ENCODE data around the gene PPIL1.

Gene PPIL1

GRCh38 chr6:36890112-36890663, 15.6 kb upstream of the PPIL1 start:
- H3K4me1 ChIP-seq (ENCODE audit: insufficient read depth, low read length, severe bottlenecking): peaks cover 20% of the 10 kb centered on the region
- TF ChIP-seq CTCF (IDR thresholded peaks at IDR 0.05; ENCODE audit: low read length) (no peak), EZH2 (IDR thresholded peaks at IDR 0.05; ENCODE audit: borderline replicate concordance, low read length) (no peak)

DNA sequence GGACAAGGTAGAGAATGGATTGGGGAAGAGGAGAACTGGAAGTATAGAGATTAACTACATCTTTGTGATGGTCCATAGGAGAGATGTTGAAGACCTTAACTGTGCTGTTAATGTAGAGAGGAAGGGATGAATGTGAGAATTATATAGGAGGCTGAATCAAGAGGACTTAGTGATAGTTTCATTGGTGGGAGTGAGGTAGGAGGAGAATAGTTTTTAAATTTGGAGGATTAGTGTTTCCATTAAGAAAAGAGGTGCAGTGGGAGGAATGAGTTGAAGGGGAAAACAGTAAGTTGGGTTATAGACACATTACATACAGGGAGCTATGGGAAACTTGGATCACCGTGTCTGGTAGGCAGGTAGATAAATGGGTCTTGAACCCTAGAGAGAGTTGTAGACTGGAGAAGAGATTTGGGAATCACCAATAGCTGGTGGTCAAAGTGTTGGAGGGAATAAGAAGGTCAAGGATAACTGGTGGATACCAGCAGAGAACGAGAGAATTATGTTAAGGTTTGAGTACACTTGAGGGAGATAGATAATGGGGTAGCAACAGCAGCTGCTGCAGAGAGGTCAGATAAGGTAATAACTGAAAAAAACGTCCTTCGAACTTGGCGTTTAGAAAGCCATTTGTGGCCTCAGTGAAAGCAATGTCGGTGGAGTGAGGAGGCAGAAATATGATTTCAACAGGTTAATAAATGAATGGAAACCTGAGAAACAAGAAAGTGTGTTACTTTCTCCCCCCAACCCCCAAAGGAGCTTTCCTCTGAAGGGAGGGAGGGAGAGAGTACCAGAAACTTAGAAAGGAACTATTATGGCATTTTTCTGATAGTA, 14.3 kb upstream of the PPIL1 start:
- no peak overlapping the region for H3K4me3 ChIP-seq (ENCODE audit: low read depth, low read length, poor library complexity, severe bottlenecking)
- no peak for TF ChIP-seq EZH2 (IDR thresholded peaks at IDR 0.05; ENCODE audit: borderline replicate concordance, low read length)
- TF ChIP-seq CTCF (IDR thresholded peaks at IDR 0.05; ENCODE audit: low read length): no peak

More at GRCh38 chr6:36890112-36890663, 15.6 kb upstream of the PPIL1 start:
- H2AFZ ChIP-seq (ENCODE audit: low read length): no peak overlapping the region
- no peaks in the 10 kb centered on the region for H3F3A ChIP-seq (ENCODE audit: insufficient read depth, low read length)
- H3K9me2 ChIP-seq (ENCODE audit: low read depth, low read length): no peaks in the 10 kb centered on the region
- H3K36me3 ChIP-seq (ENCODE audit: insufficient read depth, low read length): peaks cover 31% of the 10 kb centered on the region
- H3K27ac ChIP-seq (ENCODE audit: low read depth, low read length, poor library complexity, severe bottlenecking): no peak overlapping the region
- H4K20me1 ChIP-seq (ENCODE audit: insufficient read depth, low read length): no peaks in the 10 kb centered on the region
- no peak overlapping the region for H3K4me2 ChIP-seq (ENCODE audit: low read length)
- H3K4me3 ChIP-seq (ENCODE audit: low read depth, low read length, poor library complexity, severe bottlenecking): no peak overlapping the region
- H3K9ac ChIP-seq (ENCODE audit: low read length): no peak overlapping the region
- H3K79me2 ChIP-seq (ENCODE audit: insufficient read depth, low read length): peaks cover 35% of the 10 kb centered on the region
- H3K27me3 ChIP-seq (ENCODE audit: insufficient read depth, low read length): no peaks in the 10 kb centered on the region
- H3K9me3 ChIP-seq (ENCODE audit: low read length): no peaks in the 10 kb centered on the region

GRCh38 chr6:36888115-36888643, 13.6 kb upstream of the PPIL1 start:
- Histone ChIP-seq H3K36me3 (ENCODE audit: insufficient read depth, low read length) (peaks cover 19% of the 10 kb centered on the region), H2AFZ (ENCODE audit: low read length) (no peak overlapping the region), H4K20me1 (ENCODE audit: insufficient read depth, low read length) (no peaks in the 10 kb centered on the region), H3K9ac (ENCODE audit: low read length) (no peak overlapping the region), H3K27me3 (ENCODE audit: insufficient read depth, low read length) (no peaks in the 10 kb centered on the region), H3K79me2 (ENCODE audit: insufficient read depth, low read length) (peaks cover 35% of the 10 kb centered on the region), H3K9me2 (ENCODE audit: low read depth, low read length) (no peaks in the 10 kb centered on the region), H3K27ac (ENCODE audit: low read depth, low read length, poor library complexity, severe bottlenecking) (peak overlapping the region; percentile 79), H3F3A (ENCODE audit: insufficient read depth, low read length) (no peaks in the 10 kb centered on the region), H3K9me3 (ENCODE audit: low read length) (no peaks in the 10 kb centered on the region), H3K4me3 (ENCODE audit: low read depth, low read length, poor library complexity, severe bottlenecking) (no peak overlapping the region), H3K4me2 (ENCODE audit: low read length) (no peak overlapping the region), H3K4me1 (ENCODE audit: insufficient read depth, low read length, severe bottlenecking) (peaks cover 23% of the 10 kb centered on the region)
- TF ChIP-seq EZH2 (IDR thresholded peaks at IDR 0.05; ENCODE audit: borderline replicate concordance, low read length) (no peak), CTCF (IDR thresholded peaks at IDR 0.05; ENCODE audit: low read length) (no peak)

More for the DNA sequence above, 14.3 kb upstream of the PPIL1 start:
- no peaks in the 10 kb centered on the region for H3K27me3 ChIP-seq (ENCODE audit: insufficient read depth, low read length)
- no peak overlapping the region for H3K27ac ChIP-seq (ENCODE audit: low read depth, low read length, poor library complexity, severe bottlenecking)
- H3K4me1 ChIP-seq (ENCODE audit: insufficient read depth, low read length, severe bottlenecking): peaks cover 23% of the 10 kb centered on the region
- no peaks in the 10 kb centered on the region for H3K9me2 ChIP-seq (ENCODE audit: low read depth, low read length)
- H3K4me2 ChIP-seq (ENCODE audit: low read length): no peak overlapping the region
- no peaks in the 10 kb centered on the region for H3F3A ChIP-seq (ENCODE audit: insufficient read depth, low read length)
- H3K9ac ChIP-seq (ENCODE audit: low read length): no peak overlapping the region
- no peak overlapping the region for H2AFZ ChIP-seq (ENCODE audit: low read length)
- no peaks in the 10 kb centered on the region for H3K9me3 ChIP-seq (ENCODE audit: low read length)
- H3K36me3 ChIP-seq (ENCODE audit: insufficient read depth, low read length): peaks cover 19% of the 10 kb centered on the region
- H3K79me2 ChIP-seq (ENCODE audit: insufficient read depth, low read length): peaks cover 35% of the 10 kb centered on the region
- H4K20me1 ChIP-seq (ENCODE audit: insufficient read depth, low read length): no peaks in the 10 kb centered on the region
